ENCODE results near the gene JAKMIP1.

DNA sequence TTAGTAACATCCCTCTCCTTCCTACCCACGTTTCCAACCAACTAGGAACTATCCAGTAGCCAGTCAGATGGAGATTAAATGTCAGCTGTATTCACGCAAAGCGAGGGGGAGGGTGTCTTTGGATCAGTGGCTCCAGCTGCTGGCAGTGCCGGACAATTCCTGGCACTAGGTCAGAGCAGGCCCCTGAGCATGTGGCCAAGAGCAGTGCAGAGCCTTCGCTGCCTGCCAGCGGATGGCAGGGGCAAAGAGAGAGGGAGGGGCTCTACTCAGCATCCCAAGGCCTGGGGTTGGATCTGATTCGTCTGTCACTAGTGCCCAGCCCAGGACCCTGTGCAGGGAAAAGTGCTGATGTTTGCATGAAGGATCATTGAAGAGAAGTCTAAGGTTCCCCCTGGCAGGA is 28.7 kb upstream of the JAKMIP1 start:
- TF ChIP-seq, protein P1, sequence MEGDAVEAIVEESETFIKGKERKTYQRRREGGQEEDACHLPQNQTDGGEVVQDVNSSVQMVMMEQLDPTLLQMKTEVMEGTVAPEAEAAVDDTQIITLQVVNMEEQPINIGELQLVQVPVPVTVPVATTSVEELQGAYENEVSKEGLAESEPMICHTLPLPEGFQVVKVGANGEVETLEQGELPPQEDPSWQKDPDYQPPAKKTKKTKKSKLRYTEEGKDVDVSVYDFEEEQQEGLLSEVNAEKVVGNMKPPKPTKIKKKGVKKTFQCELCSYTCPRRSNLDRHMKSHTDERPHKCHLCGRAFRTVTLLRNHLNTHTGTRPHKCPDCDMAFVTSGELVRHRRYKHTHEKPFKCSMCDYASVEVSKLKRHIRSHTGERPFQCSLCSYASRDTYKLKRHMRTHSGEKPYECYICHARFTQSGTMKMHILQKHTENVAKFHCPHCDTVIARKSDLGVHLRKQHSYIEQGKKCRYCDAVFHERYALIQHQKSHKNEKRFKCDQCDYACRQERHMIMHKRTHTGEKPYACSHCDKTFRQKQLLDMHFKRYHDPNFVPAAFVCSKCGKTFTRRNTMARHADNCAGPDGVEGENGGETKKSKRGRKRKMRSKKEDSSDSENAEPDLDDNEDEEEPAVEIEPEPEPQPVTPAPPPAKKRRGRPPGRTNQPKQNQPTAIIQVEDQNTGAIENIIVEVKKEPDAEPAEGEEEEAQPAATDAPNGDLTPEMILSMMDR (IDR thresholded peaks at IDR 0.05): no peak
- no peak for TF ChIP-seq POLR2A (IDR thresholded peaks at IDR 0.05)
